NCI-H345 treated with DMSO at 0.1 percent for 48 hours (cell line): ENCODE results near the gene NECAB2.

ENCODE experiments used
- DNase-seq: peaks from one replicate; lab custom pipeline; 2025; ENCODE audit not compliant: unreplicated experiment; lab: John Stamatoyannopoulos, UW

Gene NECAB2

DNA sequence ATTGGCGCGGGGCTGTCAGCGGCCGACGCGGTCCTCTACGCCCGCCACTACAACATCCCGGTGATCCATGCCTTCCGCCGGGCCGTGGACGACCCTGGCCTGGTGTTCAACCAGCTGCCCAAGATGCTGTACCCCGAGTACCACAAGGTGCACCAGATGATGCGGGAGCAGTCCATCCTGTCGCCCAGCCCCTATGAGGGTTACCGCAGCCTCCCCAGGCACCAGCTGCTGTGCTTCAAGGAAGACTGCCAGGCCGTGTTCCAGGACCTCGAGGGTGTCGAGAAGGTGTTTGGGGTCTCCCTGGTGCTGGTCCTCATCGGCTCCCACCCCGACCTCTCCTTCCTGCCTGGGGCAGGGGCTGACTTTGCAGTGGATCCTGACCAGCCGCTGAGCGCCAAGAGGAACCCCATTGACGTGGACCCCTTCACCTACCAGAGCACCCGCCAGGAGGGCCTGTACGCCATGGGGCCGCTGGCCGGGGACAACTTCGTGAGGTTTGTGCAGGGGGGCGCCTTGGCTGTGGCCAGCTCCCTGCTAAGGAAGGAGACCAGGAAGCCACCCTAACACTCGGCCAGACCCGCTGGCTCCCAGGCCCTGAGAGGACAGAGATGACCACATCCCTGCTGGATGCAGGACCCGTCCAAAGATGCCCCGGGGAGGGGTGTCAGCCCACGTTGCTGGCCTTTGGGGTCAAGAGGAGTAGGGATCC lies 2.4 kb upstream of the NECAB2 start:
- no peak for DNase-seq

DNA sequence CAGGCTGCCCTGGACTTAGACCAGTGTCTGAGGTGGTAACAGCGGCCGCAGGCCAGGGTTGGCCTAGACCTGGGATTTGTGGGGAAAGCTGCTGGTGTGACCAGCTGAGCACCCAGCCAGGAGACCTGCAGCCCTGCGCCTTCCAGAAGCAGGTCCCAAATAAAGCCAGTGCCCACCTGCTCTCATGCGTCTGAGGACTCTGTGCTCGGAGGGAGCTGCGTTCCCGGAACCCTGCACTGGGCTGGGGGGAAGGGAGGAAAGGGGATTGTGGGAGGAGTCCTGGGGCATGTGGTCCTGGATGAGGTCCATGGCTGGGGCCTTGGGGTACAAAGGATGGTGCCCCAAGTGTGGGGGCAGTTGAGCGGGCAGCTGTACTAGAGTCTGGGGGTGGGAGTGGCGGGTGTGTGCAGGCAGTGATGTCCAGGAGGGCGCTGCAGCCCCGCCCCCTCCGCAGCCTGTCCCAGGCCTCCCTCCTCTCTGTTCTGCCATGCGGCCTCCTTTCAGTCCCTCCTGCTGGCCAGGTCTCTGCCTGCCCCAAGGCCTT lies 1.8 kb upstream of the NECAB2 start:
- DNase-seq: no peak

DNA sequence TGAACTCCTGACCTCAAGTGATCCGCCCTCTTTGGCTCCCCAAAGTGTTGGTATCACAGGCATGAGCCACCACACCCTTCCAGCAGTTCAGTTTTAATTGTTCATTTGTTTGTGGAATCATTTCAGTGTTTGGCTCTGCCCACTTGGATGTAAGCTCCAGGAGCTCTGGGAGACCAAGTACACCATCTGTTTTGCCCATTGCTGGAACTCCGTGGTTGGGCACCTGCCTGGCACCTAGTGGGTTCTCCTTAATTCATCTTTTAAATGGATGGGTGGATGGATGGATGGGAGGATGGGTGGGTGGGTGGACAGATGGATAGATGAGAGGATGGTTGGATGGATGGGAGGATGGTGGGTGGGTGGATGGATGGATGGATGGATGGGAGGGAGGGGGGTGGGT lies 953 bp upstream of the NECAB2 start:
- DNase-seq: no peak

DNA sequence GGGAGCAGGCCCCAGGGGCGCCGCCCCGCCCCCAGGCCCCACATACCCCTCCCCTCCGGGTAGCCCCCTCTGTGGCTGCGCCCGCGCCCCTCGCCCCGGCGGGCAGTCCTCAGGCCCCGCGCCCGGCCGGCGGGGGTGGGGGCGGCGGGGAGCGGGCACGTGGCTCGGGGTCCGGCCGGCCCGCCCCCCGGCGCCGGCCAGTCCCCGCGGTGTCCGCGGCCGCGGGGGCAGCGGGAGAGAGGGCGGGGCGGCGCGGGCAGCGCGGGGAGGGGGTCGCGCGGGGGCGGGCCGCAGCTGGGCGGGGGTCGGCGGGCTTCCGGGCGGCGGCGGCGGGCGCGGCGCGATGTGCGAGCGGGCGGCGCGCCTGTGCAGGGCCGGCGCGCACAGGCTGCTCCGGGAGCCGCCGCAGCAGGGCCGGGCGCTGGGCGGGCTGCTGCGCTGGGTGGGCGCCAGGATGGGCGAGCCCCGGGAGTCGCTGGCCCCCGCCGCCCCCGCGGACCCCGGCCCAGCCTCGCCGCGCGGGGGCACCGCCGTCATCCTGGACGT lies 335 bp downstream of the NECAB2 start:
- no peak for DNase-seq

DNA sequence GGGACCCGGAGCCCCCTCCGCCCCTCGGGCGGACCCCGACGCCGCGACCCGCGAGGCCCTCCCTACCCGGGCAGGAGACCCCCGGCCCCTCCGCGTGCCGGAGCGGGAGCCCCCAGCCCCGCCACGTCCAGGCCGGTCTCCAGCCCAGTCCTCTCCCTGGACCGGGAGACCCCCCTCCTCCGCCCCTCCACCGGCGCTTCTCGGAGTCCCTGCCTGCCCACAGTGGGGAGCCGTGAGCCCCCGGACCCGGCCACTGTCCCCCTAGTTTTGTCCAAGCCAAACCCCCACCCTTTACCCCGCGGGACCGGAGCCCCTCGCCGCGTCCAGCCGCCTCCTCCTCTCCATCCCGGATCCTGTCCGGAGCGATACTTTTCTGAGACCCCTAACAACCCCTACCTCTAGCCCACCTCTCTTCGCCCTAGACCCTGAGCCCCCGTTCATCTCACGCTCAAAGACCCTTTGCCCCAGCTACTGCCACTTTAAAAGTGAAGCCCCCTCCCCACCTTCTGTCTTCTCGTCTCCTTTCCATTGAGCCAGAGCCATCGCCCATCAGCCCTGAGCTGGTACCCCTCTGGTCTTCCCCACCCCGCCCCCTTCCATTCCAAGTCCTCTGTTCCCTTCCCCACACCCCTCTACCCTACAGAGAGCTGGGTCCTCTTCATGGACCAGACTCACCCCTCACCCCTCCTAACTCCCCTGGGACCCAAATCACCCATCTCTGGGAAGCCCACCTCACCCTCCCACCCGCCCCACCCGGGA lies 1.0 kb downstream of the NECAB2 start:
- DNase-seq: no peak

DNA sequence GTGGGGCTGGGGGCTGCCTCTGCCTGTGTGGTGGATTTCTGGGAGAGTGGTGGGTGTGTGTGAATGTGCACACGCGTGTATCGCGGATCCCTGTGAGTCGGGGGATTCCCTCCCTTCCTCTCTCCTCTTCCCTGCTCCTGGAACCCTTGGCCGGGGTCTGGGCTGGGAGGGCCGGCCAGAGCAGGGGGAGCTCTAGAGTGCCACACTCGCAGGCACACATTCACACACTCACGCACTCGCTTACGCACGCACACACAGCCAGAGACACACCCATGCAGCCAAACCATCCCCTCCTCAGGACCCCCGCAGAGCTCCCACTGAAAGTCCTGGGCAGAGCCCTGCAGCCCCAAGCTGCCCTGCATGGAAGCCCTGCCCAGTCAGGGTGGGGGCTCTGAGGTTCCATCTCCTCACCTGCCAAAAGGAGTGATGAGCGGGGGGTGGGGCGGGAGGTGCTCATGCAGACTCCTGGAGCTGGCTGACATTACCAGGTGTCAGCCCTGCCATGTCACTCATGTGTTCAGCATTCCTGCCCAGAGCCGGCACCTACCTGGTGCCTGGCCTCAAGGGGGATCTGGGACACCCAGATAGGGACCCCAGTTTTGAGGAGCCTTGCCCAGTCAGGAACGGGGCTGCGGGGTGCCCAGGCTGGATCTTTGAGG lies 1.9 kb downstream of the NECAB2 start:
- DNase-seq: no peak

DNA sequence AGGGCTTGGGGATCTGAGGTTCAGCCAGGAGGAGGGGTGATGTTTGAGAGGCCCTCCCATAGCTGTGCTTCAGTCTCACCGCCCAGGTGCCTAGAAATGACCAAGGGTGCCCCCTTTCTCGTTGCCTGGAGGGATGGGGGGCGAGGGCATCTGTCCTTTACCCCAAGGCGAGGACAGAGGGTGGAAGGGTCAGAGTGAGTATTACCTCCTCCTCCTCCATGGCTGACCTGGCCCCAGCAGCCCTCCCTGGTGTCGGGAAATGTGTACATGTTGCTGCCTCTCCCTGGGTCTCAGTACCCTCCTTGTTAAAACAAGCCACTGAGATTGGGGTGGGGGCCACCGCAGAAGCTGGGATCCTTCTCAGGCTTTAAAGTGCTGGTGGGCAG lies 2.4 kb downstream of the NECAB2 start:
- DNase-seq: no peak

DNA sequence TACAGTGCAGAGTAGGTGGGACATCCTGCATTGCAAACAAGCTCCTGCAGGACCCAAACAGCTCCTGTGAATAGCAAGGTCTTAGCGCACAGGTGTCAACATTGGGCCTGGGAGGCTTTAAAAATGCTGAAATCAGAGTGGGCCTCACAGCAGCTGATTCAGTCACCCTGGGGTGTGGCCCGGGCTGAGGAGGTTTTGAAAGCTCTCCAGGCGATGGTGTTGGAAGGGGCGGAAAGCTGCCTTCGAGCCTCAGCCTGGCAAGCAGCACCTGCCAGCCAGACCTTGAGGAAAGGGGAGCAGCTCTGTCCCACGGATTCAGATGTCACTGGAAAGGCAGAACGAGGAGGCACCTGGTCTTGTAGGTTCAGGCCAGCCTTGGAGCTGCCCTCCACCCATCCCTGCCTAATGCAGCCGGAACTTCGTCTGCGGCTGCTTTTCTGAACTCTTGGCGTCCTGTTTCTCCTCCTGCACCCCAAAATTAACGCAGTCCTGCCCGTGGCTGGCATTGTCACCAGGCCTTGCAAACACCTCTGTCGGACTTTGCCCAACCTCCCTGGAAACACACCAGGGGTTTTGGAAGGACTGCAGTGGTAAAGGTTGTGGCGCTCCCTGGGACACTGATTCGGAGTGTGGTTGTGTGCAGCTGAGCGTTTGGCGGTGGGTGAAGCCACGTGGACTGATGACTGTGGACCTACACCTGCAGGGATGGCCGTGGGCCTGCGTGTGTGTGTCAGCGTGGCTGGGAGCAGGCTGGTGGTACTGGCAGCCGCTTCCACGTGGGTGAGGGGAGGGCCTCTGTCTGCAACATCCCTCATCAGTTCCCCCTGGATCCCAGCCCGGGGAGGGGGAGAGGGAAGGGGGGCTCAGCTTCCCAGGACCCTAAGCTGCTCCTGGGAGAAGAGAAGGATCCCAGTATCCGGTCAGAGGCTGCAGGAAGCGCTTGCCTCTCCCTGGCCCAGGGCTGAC lies 3.4 kb downstream of the NECAB2 start:
- no peak for DNase-seq

DNA sequence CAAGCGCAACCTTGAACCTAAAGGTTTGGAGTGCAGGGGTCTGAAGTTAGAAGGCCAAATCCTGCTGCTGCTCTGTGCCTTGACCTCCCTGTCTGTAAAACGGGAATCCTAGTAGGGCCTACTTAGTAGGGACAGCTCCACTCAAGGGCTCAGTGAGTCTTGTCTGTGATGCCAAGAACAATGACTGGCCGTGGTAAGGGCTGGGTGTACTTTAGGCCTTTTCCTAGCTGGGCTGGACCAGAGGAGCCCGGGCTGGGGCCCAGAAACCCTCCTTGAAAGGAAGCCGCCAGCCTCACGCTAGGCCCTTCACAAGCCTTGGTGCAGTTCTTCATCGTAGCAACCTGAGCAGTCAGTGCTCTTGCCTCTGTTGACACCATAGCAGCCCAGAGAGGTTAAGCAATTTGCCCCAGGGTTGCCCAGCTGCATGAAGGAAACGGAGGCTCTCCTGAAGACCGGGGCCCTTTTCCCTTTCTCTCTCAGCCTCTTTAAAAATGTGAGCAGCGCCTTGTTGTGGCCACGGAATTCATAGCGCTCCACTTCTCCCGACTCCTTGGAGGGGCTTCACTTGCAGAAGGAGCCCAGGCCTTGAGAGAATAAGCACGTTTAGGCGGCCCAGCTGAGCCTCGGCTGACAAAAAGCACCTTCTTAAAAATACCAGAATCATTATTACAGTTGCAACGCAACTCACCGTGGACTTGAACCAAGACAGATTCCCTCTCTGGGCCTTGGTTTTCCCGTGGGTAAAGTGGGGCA lies 4.4 kb downstream of the NECAB2 start:
- DNase-seq: no peak

DNA sequence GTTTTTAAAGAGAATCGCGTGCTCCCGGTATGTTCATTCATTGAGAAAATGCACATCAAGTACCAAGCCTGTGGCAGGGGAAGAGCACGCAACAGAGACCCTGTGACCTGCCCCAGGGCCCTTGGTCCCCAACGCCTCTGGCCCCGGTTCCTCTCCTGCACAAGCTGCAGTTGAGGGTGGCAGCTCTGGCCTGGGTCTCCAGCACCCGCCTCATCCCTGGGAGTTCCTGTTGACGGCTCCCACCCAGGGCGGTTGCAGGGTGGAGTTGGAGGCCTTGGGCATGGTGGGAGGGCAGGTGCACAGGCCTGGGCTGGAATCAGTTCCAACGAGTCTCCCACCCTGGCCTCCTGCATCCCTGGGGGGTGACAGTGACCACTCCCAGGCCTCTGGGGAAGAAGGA lies 5.0 kb downstream of the NECAB2 start:
- DNase-seq: no peak

DNA sequence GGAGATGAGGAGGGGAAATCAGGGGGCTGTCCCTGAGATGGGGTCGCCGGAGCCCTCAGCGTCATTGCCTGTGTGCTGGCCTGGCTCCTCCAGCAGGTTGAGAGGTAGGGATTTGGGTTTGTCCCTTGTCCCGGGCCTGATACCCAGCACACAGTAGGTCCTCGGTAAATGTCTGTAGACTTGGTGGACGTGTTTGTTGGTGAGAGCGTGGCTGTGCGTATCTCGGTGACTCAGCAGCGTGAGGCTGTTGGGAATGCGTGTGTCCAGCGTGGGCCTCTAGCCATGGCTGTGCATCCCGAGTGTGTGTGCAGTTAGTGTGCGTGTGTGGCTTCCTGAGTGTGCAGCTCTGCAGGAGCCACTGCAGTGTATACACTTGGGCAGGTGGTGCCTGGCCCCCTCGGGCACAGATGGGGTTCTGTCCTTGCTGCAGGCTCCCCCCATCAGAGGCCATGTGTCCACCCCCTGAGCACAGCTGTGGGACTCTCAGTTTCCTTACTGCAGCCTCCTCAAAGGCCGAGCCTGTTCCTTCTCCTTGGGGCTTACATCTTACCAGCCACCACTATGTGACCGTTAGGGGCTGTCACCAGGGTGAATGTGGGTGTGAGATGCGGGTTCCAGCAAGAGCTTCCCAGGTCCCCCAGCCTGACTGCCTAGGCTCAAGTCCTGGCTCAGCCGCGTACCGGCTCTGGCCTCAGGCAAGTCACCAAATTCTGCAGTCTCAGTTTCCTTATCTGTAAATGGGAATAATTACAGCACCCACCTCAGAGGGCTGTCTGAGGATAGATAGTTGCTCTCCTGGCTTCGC lies 5.7 kb downstream of the NECAB2 start:
- DNase-seq: no peak

DNA sequence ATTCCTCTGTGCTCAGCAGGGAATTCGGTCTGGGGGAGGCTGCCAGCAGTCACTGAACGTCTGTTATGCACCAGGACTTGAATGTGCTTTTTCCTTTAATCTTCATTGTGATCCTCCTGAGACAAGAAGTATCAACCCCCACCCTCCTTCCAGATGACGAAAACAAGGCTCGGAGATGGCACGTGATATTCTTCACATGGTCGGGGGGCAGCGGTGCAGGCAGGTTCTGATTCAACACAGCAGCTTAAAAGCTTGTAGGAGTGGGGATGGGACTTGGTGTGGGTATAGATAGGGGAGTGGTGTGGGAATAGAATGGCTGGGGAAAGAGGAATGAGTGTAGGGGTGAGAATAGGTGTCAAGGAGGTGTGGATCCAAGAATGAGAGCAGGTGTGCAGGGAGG lies 6.4 kb downstream of the NECAB2 start:
- no peak for DNase-seq

DNA sequence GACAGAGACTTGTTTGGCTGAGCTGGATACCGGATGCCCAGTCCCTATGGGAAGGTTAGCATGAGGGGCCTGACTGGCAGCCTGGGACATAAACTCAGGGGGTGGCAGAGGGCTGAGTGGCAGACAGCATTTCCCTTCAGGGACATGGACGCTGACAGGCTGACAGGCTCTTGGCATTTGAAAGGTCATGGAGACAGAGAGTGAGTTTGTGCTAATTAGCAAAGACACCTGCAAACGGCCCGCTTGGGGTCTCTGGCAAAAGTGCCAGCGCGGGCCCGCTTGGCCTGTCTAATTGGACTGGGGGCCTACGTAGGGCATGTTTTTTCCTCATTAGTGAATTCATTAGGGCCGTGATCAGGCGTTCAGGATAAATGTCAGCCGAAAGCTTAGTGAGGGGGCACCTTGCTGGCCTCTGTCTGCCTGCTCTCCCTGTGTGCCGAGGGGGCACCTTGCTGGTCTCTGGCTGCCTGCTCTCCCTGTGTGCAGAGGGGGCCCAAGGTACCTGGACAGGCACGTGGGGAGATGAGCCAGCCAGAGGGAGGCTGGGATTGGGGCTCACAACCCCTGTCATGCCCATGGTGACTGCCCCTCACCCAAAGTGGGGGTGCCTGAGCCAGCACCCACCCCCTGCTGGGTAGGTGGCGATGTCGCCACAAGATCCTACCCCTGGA lies 7.7 kb downstream of the NECAB2 start:
- DNase-seq: no peak

DNA sequence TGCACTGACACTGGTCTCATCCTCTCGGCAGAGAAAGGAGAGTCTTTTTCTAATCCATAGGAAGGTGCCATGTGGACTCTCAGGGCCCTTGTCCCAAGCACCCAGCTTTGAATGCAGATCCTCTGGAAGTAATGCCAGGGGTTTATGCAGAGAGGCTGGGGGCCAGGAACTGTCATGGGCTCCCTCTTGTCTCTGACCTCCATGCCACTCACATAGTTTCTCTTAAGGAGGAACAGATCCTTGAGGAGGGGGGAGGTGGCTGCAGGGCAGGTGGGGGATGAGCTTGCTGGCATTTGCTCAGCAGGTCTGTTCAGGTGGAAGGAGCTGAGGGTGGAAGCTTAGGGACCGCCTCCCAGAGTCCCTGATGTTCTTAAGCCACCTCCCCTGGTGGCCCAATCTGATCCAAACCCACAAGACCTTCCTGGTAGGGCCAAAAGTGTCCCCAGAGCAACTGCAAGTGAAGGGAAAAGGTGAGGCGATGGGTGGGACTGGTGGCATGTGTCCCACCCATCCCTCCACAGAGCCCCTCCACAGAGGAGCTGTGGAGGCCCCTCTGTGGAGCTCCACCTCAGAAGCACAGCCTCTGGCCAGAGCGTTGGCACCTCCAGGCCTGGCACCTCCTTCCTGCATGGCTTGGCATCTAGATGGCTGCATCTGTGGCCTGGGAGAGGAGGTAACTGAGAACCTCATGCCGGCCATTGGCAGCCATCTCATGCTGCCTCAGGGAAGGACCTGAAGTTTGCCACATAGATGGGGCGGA lies 9.2 kb downstream of the NECAB2 start:
- DNase-seq: no peak

DNA sequence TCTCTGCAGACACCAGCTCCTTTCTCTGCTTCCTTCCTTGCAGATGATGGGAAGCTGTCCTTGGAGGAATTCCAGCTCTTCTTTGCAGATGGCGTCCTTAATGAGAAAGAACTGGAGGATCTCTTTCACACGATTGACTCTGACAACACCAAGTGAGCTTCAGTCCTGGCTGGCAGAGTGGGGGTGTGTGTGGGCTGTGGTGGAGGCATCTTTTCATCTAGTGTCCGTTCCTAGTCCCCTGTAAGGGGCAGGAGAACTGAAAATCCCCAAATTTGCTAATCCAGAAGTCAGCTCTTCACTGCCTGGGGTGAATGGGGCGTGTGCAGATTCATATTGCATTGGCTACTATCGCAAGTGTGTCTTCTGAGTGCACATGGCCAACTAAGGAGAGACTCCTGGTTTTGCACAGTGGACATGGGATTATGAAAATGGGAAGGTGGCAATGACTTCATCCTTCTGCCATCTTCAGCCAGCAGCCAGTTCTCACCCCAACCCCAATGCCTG lies 10.4 kb downstream of the NECAB2 start:
- DNase-seq: no peak

DNA sequence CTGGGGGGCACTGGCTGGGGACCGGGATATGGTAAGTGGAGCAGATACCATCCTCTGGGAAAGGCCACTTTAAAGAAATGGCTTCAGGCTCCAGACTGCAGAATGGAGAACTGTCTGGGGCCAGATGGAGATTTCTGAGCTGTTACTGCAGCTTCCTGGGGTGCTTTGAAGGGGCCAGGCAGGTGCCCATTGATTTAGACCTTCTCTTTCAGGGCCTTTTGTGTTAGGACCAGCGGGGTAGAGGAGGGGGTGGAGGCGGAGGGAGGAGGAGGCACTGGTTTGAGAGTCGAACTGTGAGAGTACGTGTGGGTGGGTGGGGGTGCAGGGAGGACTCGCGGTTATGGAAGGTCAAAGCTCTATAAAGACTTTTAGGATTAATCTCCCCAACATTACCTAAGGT lies 11.4 kb downstream of the NECAB2 start:
- no peak for DNase-seq

DNA sequence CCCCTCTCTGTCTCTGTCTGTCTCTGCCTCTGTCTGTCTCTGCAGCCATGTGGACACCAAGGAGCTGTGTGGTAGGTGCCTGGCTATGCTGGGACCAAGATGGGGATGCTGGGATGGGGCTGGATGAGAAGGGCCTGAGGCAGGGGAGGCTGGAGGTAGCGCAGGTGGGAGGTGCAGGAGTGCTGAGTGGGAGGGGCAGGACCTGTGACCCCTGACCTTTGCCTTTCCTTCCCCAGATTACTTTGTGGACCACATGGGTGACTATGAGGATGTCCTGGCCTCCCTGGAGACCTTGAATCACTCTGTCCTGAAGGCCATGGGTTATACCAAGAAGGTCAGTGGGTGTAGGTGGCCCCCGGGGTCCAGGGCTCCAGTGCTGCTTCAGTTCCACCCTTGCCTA lies 12.8 kb downstream of the NECAB2 start:
- no peak for DNase-seq

DNA sequence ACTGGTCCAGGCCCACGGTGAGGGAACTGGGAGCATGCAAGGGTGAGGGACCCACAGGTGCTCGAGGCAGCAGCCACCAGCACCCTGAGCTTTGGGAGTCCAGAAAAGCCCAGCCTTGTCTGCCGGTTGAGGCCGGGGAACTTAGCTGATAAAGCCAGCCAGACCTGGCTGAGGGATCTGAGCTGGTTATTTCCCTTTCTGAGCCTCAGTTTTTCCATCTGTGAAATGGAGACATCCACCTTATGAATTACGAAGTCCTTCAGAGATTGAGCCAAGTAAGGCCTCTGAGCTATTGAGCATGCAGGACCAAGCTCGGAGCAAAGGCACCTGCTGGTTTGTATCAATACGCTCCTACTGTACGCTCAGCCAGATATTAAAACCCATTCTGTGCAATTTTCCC lies 13.8 kb downstream of the NECAB2 start:
- DNase-seq: no peak
